Thyroid gland (tissue), 4 donors: ENCODE data around the gene AP1B1. TPM values are rescaled to one million over a fixed set of nuclear protein-coding genes. Genes with fewer than 3 reads are reported as not detected.

Experiments used
- DNase-seq, 2 donors: peaks; one replicate each; pipeline ENCODE4 v3.0.0-alpha.2; 2019
- H3K27ac ChIP-seq, 3 donors: fragments of 200-600 bp; sonication (generic); 1 replicate in 2 of 3; 2 replicates in 1 of 3; pipeline ENCODE4 v1.5.1; 2016 to 2019; ENCODE audit warnings: mild to moderate bottlenecking in 1 of 3, moderate library complexity in 1 of 3
- H3K27me3 ChIP-seq: fragments of 200-600 bp; sonication (generic); one replicate; pipeline ENCODE4 v1.5.1; 2019
- H3K36me3 ChIP-seq, 2 donors: fragments of 200-600 bp; sonication (generic); one replicate each; pipeline ENCODE4 v1.5.1; 2016 to 2019
- H3K4me1 ChIP-seq, 2 donors: fragments of 200-600 bp; sonication (generic); one replicate each; pipeline ENCODE4 v1.5.1; 2017 to 2019
- H3K4me3 ChIP-seq, 3 donors: fragments of 200-600 bp; sonication (generic); replicated peaks in 1 of 3; 1 replicate in 2 of 3; 2 replicates in 1 of 3; pipeline ENCODE4 v1.5.1; 2016; ENCODE audit warnings: mild to moderate bottlenecking in 1 of 3
- H3K9me3 ChIP-seq: fragments of 200-600 bp; sonication (generic); one replicate; pipeline ENCODE4 v1.5.1; 2017
- POLR2A ChIP-seq, 2 donors: fragments of 450-650 bp; IDR thresholded peaks; one replicate each; pipeline ENCODE4 v1.6.1; 2017; ENCODE audit warnings: antibody characterized with exemption in 2 of 2, mild to moderate bottlenecking in 2 of 2, moderate library complexity in 1 of 2
- WGBS, 2 donors: methylation state at CpG; one replicate each; pipeline ENCODE4 v1.1.5; 2017; 5-methylcytosine and 5-hydroxymethylcytosine counted together
- intact Hi-C: fragments of 100-400 bp; cut with DNase I; formaldehyde crosslinking; loops from one replicate; pipeline ENCODE4 v1.15.1; 2023
- total RNA-seq, 4 donors: library from RNA; depleted of rRNA; stranded (reverse); fragments of >200 nt; gene quantifications; one replicate each; pipeline ENCODE4 v1.2.3, GENCODE V29; 2016
- TF ChIP-seq, protein P1 (sequence below), 6 experiments: fragments of 200-600 bp in 3 of 6; fragments of 450-650 bp in 3 of 6; sonication (generic) in 3 of 6; IDR thresholded peaks; one replicate each; pipeline ENCODE4 v1.5.1; 2016 to 2019; ENCODE audit warnings: antibody characterized with exemption in 6 of 6, mild to moderate bottlenecking in 2 of 6, inconsistent platforms in 1 of 6, moderate library complexity in 1 of 6

AP1B1 gene
- total RNA-seq, 4 donors from 2014 or later = 45.0 to 103 (median 91.4) TPM

- Histone ChIP-seq H3K4me3 (no peak overlapping the region), H3K4me1 (peaks cover 14 to 15% of the 10 kb centered on the region in 2 donors), H3K9me3 (no peaks in the 10 kb centered on the region), H3K36me3 (peaks cover 41 to 61% of the 10 kb centered on the region in 2 donors), H3K27ac (no peak overlapping the region), H3K27me3 (no peaks in the 10 kb centered on the region)
- DNase-seq = no peak
- TF ChIP-seq POLR2A (IDR thresholded peaks at IDR 0.05) = no peak
- WGBS, 2 donors = 97 to 98% methylated on average over 6 of the region's 6 CpGs
- intact Hi-C loops = no loop called here
Measured at GRCh38 chr22:29338398-29338797, 50.0 kb downstream of the AP1B1 start.

- TF ChIP-seq POLR2A (IDR thresholded peaks at IDR 0.05) = no peak
- TF ChIP-seq, protein P1, sequence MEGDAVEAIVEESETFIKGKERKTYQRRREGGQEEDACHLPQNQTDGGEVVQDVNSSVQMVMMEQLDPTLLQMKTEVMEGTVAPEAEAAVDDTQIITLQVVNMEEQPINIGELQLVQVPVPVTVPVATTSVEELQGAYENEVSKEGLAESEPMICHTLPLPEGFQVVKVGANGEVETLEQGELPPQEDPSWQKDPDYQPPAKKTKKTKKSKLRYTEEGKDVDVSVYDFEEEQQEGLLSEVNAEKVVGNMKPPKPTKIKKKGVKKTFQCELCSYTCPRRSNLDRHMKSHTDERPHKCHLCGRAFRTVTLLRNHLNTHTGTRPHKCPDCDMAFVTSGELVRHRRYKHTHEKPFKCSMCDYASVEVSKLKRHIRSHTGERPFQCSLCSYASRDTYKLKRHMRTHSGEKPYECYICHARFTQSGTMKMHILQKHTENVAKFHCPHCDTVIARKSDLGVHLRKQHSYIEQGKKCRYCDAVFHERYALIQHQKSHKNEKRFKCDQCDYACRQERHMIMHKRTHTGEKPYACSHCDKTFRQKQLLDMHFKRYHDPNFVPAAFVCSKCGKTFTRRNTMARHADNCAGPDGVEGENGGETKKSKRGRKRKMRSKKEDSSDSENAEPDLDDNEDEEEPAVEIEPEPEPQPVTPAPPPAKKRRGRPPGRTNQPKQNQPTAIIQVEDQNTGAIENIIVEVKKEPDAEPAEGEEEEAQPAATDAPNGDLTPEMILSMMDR (IDR thresholded peaks at IDR 0.05) = no peak
- WGBS, 2 donors = 85 to 93% methylated on average over 10 to 12 of the region's 12 CpGs
- intact Hi-C loops = no loop called here
- Histone ChIP-seq H3K27me3 (no peaks in the 10 kb centered on the region), H3K36me3 (peaks cover 44 to 65% of the 10 kb centered on the region in 2 donors), H3K27ac (no peak overlapping the region), H3K4me1 (peaks cover 7 to 9% of the 10 kb centered on the region in 2 donors), H3K4me3 (no peak overlapping the region), H3K9me3 (no peaks in the 10 kb centered on the region)
- DNase-seq = no peak
Measured at GRCh38 chr22:29337631-29338284, 50.6 kb downstream of the AP1B1 start.

DNA sequence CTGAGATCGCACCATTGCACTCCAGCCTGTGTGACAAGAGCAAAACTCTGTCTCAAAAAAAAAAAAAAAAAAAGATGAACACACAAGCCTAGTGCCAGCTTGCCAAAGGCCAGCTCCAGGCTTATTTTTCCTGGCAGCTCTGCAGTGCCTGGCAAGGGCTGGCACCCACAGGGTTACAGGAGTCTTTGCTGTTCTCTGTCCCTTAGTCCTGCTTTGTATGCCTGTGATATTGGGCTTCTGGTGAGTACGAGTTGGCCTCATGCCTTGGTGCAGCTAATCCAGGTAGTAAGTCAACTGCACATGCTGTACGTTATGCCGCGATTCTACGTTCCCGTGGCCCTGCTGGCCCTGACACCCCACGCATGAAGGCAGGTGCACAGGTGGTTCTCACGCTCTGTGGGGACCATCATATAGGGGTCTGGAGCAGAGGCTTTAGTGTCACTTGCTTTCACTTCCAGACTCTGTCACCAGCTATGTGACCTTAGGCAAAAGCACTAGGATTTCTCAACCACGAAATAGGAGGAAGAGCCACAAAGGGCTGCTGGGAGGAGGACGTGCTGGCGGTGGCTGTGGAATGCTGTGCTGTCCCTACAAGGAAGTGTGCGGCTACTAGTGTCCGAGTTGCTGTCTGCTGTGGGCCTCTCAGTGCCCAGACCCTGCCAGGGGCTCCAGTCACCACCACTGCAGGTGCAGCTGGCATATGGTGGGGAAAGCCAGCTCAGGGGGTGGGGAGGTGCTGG lies 51.4 kb downstream of the AP1B1 start:
- peaks cover 44 to 66% of the 10 kb centered on the region in 2 donors for H3K36me3 ChIP-seq
- no peak for DNase-seq

GRCh38 chr22:29335656-29336055 lies 52.7 kb downstream of the AP1B1 start:
- no peak for TF ChIP-seq POLR2A (IDR thresholded peaks at IDR 0.05)
- TF ChIP-seq, protein P1 (IDR thresholded peaks at IDR 0.05) = no peak
- H3K9me3 ChIP-seq = no peaks in the 10 kb centered on the region
- intact Hi-C loops = no loop called here
- WGBS, 2 donors = 93 to 98% methylated on average over 9 to 11 of the region's 11 CpGs
- H3K36me3 ChIP-seq = peaks cover 42 to 67% of the 10 kb centered on the region in 2 donors
- H3K4me1 ChIP-seq = no peaks in the 10 kb centered on the region
- H3K27ac ChIP-seq = no peak overlapping the region
- H3K27me3 ChIP-seq = no peaks in the 10 kb centered on the region
- H3K4me3 ChIP-seq = no peak overlapping the region
- no peak for DNase-seq

More for the DNA sequence above, 51.4 kb downstream of the AP1B1 start:
- no peaks in the 10 kb centered on the region for H3K27me3 ChIP-seq
- no peaks in the 10 kb centered on the region for H3K9me3 ChIP-seq
- peaks cover 0 to under 1% of the 10 kb centered on the region in 2 donors for H3K4me1 ChIP-seq
- WGBS, 2 donors = 88 to 92% methylated on average over 14 of the region's 14 CpGs
- no peak overlapping the region for H3K27ac ChIP-seq
- no peak overlapping the region for H3K4me3 ChIP-seq
- intact Hi-C loops = no loop called here
- TF ChIP-seq POLR2A (IDR thresholded peaks at IDR 0.05) = no peak
- TF ChIP-seq, protein P1 (IDR thresholded peaks at IDR 0.05) = no peak

GRCh38 chr22:29334696-29335344 lies 53.5 kb downstream of the AP1B1 start:
- no peak for DNase-seq
- Histone ChIP-seq H3K27me3 (no peaks in the 10 kb centered on the region), H3K4me3 (no peak overlapping the region), H3K9me3 (no peaks in the 10 kb centered on the region), H3K27ac (no peak overlapping the region), H3K36me3 (peaks cover 43 to 67% of the 10 kb centered on the region in 2 donors), H3K4me1 (no peaks in the 10 kb centered on the region)
- WGBS, 2 donors = 92 to 94% methylated on average over 12 of the region's 12 CpGs
- TF ChIP-seq, protein P1 (IDR thresholded peaks at IDR 0.05) = no peak
- TF ChIP-seq POLR2A (IDR thresholded peaks at IDR 0.05) = no peak
- intact Hi-C loops = no loop called here
